NCI-H345 (cell line): ENCODE measurements around the gene TBC1D1.

Source experiments
- DNase-seq: peaks from one replicate; lab custom pipeline; 2025; lab: John Stamatoyannopoulos, UW

The TBC1D1 gene

DNA sequence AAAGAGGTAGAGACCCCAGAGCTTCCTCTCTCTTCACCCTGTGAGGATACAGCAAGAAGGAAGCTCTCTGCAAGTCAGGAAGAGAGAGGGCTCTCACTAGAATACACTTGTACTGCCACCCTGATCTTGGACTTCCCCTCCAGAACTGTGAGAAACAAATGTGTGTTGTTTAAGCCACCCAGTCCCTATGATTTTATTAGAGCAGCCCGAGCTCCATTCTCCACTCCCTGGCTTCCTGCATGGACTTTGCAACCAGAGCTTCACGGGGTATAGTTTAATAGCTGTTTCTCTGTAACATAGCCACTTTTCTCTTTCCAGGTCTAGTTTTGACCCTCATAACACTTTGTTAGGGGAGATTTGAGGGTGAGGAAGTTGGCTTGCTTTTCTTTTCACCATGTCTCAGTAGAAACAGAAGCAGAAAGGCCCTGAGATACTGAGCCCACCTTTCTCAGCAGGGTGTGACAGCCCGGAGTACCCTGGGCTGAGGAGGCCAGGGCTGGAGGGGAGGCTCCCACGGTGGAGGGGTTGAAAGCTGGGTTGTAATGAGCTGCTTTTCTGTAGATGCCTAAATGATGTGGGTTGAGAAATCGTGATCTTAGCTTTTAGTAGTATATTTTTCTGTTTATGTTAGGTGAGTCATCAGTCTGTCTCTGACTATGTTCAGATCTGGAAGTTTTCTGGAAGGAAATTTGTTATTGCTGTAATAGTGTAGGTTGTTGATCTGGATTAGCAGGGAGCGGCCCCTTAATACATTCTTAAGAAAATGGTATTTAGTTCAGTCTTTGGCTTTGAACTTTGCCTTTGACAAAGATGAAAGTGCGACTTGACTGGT, 187.9 kb downstream of the TBC1D1 start:
- DNase-seq, result no peak

- DNase-seq, result no peak
Measured at GRCh38 chr4:38080061-38080974, 189.4 kb downstream of the TBC1D1 start.

GRCh38 chr4:38082021-38082420, 191.1 kb downstream of the TBC1D1 start:
- DNase-seq, result no peak

GRCh38 chr4:38082424-38083385, 191.8 kb downstream of the TBC1D1 start:
- no peak for DNase-seq

- no peak for DNase-seq
Measured at GRCh38 chr4:38084877-38085711, 194.2 kb downstream of the TBC1D1 start.

- DNase-seq, result no peak
Measured at GRCh38 chr4:38085751-38086150, 194.9 kb downstream of the TBC1D1 start.

- DNase-seq, result no peak
Measured at GRCh38 chr4:38086151-38086848, 195.4 kb downstream of the TBC1D1 start.

DNA sequence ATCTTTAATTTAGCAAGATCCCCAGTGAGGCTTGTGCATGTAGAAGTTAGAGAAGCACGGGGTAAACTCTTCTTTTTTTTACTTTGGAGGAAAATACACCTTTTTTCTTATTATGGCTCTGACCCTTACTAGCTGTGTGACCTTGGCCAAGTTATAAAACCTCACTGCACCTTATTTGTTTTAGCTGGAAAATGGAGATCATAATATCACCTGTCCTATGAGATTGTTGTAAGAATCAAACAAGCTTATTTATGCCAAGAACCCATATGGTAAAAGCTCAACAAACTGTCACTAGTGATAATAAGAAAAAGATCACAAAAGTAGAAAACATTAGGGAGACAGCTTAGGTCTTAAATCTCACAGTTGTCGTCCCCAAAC, 196.0 kb downstream of the TBC1D1 start:
- DNase-seq, result no peak

GRCh38 chr4:38088321-38088720, 197.4 kb downstream of the TBC1D1 start:
- DNase-seq, result no peak

DNA sequence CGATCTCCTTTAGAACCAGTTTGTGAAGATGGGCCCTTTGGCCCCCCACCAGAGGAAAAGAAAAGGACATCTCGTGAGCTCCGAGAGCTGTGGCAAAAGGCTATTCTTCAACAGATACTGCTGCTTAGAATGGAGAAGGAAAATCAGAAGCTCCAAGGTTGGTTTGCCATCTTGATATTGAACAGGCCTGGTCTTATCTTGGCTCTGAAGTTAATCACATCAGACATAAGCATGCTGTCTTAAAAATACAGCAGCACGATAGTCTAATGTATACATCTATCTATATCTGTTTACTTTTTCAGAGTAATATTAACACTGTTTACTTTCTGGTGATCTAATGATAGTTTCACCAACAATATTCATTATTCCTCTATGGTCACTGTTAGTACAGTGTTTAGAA, 199.1 kb downstream of the TBC1D1 start:
- no peak for DNase-seq

DNA sequence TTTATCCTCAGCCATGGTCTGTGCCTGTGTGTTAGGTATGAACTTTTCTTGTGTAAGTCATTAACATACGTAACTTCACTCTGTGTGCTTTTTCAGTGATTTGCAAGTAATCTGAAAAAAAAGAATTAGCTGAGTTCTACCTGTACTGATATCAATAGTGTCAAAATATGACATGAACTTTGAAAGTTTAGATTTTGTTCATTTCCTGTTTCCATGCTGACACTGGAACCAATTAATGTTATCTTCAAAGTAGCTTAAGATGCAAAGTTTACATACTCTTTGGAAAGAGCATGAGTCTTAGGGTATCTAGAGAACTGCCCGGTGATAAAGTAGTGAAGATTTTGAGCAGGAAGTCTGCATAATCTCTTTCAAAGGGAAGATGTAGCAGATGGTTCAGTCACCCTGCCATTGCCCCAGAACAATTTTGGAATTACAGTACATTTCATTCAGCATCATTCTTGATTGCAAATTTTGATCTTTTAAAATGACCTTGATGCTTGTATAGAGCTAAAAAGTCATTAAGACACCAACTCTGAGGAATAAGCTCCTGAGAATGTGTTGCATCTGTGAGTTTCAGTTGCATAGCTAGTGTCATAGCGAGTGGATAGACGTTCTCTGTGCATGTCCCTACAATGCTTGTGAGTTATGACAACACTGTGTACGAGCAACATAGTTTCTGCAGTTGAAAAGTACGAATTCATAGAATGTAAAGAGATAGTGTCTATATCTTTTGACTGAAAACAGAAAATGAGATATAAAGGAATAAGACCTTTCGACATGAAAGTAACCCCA, 199.8 kb downstream of the TBC1D1 start:
- no peak for DNase-seq

GRCh38 chr4:38091636-38092035, 200.8 kb downstream of the TBC1D1 start:
- DNase-seq, result no peak

DNA sequence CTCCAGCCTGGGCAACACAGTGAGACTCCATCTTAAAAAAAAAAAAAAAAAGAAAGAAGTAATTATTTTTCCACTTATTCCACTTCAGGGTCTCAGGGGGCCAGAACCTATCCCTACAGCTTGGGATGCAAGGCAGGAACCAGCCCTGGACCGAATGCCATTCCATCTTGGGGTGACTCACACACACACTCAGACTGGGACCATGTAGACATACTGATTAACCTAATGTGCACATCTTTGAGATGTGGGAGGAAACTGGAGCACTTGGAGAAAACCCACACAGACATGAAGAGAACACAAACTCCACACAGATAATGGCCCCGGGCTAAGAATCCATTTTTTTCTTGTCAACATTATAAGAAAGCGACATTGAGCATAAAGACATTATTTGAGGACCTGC, 201.8 kb downstream of the TBC1D1 start:
- no peak for DNase-seq

- no peak for DNase-seq
Measured at GRCh38 chr4:38094419-38094818, 203.5 kb downstream of the TBC1D1 start.

DNA sequence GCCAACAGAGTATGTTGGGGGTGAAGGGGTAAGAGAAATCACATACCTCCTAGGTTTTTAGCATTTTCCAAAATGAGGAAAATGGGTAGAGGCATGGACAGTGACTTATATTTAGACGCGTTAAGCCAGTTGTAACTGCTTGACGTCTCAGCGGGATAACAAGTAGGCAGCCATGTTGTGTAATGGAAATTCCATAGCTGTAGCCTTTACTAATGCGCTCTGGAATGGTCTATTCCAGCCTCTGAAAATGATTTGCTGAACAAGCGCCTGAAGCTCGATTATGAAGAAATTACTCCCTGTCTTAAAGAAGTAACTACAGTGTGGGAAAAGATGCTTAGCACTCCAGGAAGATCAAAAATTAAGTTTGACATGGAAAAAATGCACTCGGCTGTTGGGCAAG, 204.8 kb downstream of the TBC1D1 start:
- DNase-seq, result no peak

DNA sequence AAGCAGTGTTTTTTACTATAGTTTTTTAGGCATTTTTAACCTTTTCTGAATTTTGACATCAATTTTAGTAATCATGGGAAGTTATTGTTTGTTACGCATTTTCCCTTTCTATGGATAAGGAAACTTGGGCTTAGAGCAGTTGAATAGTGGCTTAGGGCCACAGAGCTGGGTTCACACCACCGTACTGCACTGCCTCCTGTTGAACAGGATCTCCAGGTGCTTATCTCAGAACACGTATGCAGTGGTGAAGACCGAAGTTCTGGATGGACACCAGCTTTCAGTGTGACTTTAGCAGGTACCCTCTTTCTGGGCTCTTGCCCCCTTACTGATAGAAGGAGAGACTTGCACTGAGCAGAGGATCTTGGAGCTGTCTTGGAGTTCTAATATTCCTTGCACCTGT, 206.9 kb downstream of the TBC1D1 start:
- no peak for DNase-seq

- DNase-seq, result no peak
Measured at GRCh38 chr4:38099020-38099600, 208.2 kb downstream of the TBC1D1 start.

DNA sequence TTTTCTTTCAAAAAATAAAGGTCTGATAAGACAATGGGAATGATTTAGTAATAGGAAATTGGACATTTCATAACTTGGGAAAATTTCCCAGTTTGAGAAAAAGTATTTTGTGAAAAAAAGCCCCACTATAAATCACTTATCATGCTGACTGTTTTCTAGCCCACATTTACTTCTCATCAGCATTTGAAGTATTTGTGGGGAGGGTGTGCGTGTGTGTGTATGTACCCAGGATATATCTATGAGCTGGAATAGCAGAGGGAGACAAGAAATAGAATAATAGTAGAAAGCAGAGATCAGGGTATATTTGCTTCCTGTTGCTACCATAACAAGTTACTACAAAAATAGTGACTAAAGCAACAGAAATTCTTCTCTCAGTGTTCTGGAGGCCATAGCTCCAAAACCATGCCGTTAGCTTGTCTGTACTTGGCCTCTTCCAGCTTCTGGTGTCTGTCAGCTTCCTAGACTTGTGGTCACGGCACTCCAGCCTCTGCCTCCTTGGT, 209.1 kb downstream of the TBC1D1 start:
- no peak for DNase-seq
